ENCODE data around the gene NPC1L1. TPM values are rescaled to one million over a fixed set of nuclear protein-coding genes. Genes with fewer than 3 reads are reported as not detected.

NPC1L1 gene
- total RNA-seq, 1 experiment from 2014 or later: 0.15 TPM

DNA sequence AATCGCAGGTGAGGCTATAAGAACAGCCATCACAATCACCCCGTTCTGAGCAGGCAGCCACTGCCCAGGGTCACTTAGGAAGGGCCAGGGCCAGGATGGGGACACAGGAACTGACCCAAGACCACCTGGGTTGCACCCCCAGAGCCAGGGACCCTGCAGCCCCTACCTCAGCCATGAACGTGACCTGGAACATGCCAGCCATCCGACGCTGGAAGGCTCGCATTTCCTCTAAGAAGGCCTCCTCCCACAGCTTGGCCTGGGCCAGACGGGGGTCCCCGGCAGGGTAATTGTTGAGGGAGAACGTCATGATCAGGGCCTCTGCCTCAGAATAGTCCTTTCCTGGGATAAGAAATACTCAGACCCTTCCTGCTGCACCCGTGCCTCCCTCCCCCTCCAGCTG lies 5.0 kb downstream of the NPC1L1 start:
- Histone ChIP-seq H3K4me2 (ENCODE audit: low read length) (no peak overlapping the region), H3K9me2 (ENCODE audit: insufficient read depth) (no peaks in the 10 kb centered on the region), H3K79me2 (ENCODE audit: insufficient read depth, low read length) (no peaks in the 10 kb centered on the region), H3K9me3 (ENCODE audit: control insufficient read depth in 1 of 2, insufficient read depth in 1 of 2, low read depth in 1 of 2, low read length in 2 of 2) (no peaks in the 10 kb centered on the region), H3K36me3 (ENCODE audit: control insufficient read depth in 1 of 2, insufficient read depth in 2 of 2, low read length in 2 of 2) (no peaks in the 10 kb centered on the region), H3K9ac (ENCODE audit: low read length) (no peak overlapping the region), H3K27me3 (ENCODE audit: insufficient read depth, low read length) (no peaks in the 10 kb centered on the region), H3K27ac (ENCODE audit: low read depth, low read length) (no peak overlapping the region), H2AFZ (ENCODE audit: low read depth, low read length, poor library complexity, severe bottlenecking) (no peak overlapping the region), H4K20me1 (ENCODE audit: insufficient read depth) (no peaks in the 10 kb centered on the region), H3K4me1 (ENCODE audit: control insufficient read depth in 1 of 2, insufficient read depth in 2 of 2, low read length in 2 of 2) (peaks cover 0 to 6% of the 10 kb centered on the region in 2 experiments; a peak in 2 of 4 replicates), H3K4me3 (replicated peaks in 1 of 2; ENCODE audit: low read depth in 1 of 2, low read length in 2 of 2) (no peak overlapping the region)
- no peak for DNase-seq (ENCODE audit: low read depth, low spot score)
- BruUV-seq (replicated peaks): no TSS peak
- POLR2A ChIA-PET: no interaction called here
- RAD21 ChIA-PET (ENCODE audit: low non-redundant PET in 1 of 2, low total read pairs in 2 of 2, uncharacterized antibody in 2 of 2, unreplicated experiment in 2 of 2): no interaction called here
- ATAC-seq: no peak
- intact Hi-C loops (cut with micrococcal nuclease): no loop called here
- CTCF ChIA-PET: interaction anchor here (1.0 kb wide), 1 partner anchor 12 kb away, joined by 3 read pairs; no protein-coding TSS in a partner anchor
- TF ChIP-seq EGR1 (IDR thresholded peaks at IDR 0.05; ENCODE audit: low read depth) (no peak), YY1 (IDR thresholded peaks at IDR 0.05; ENCODE audit: extremely low read depth, insufficient replicate concordance, low read depth, low read length) (no peak), MAX (IDR thresholded peaks at IDR 0.05) (no peak), RAD21 (IDR thresholded peaks at IDR 0.05; ENCODE audit: low read depth) (no peak), ELF1 (IDR thresholded peaks at IDR 0.05; ENCODE audit: borderline replicate concordance, low read depth) (no peak), POLR2AphosphoS5 (IDR thresholded peaks at IDR 0.05; ENCODE audit: low read depth, low read length) (no peak), EZH2phosphoT487 (IDR thresholded peaks at IDR 0.05; ENCODE audit: borderline replicate concordance) (no peak), SIN3A (IDR thresholded peaks at IDR 0.05; ENCODE audit: low read depth) (no peak), ZNF274 (IDR thresholded peaks at IDR 0.05; ENCODE audit: low read depth, low read length) (no peak), CBX3 (IDR thresholded peaks at IDR 0.05; ENCODE audit: low read depth) (no peak), JUND (IDR thresholded peaks at IDR 0.05) (no peak), TCF7L2 (IDR thresholded peaks at IDR 0.05; ENCODE audit: borderline replicate concordance, extremely low read depth, insufficient read depth, insufficient read length) (no peak), EZH2 (IDR thresholded peaks at IDR 0.05) (no peak), CTCF (IDR thresholded peaks at IDR 0.05 in 2 of 3, conservative IDR thresholded peaks at IDR 0.05 in 1 of 3; ENCODE audit: borderline replicate concordance in 1 of 3, insufficient read depth in 1 of 3, low read depth in 2 of 3, low read length in 2 of 3) (no peak)
- TF ChIP-seq, protein P1, sequence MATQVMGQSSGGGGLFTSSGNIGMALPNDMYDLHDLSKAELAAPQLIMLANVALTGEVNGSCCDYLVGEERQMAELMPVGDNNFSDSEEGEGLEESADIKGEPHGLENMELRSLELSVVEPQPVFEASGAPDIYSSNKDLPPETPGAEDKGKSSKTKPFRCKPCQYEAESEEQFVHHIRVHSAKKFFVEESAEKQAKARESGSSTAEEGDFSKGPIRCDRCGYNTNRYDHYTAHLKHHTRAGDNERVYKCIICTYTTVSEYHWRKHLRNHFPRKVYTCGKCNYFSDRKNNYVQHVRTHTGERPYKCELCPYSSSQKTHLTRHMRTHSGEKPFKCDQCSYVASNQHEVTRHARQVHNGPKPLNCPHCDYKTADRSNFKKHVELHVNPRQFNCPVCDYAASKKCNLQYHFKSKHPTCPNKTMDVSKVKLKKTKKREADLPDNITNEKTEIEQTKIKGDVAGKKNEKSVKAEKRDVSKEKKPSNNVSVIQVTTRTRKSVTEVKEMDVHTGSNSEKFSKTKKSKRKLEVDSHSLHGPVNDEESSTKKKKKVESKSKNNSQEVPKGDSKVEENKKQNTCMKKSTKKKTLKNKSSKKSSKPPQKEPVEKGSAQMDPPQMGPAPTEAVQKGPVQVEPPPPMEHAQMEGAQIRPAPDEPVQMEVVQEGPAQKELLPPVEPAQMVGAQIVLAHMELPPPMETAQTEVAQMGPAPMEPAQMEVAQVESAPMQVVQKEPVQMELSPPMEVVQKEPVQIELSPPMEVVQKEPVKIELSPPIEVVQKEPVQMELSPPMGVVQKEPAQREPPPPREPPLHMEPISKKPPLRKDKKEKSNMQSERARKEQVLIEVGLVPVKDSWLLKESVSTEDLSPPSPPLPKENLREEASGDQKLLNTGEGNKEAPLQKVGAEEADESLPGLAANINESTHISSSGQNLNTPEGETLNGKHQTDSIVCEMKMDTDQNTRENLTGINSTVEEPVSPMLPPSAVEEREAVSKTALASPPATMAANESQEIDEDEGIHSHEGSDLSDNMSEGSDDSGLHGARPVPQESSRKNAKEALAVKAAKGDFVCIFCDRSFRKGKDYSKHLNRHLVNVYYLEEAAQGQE (IDR thresholded peaks at IDR 0.05; ENCODE audit: low read depth): no peak

All from HCT116 (cell line).